22Rv1 (cell line): Measurements from ENCODE around the gene PHF21A.
"Not testable (repeated sequence)": the region's sequence is repeated elsewhere in the genome, so short reads cannot be mapped to it uniquely, and the experiment has no call there.

Source experiments
- H3K27ac ChIP-seq: fragments of 450-650 bp; 2 replicates; pipeline ENCODE4 v1.5.1; 2017
- CTCF ChIP-seq: fragments of 450-650 bp; IDR thresholded peaks from 2 replicates; pipeline ENCODE4 v1.5.1; 2017; ENCODE audit warnings: mild to moderate bottlenecking
- ZFX ChIP-seq: fragments of 450-650 bp; IDR thresholded peaks from 2 replicates; pipeline ENCODE4 v1.6.1; 2017; ENCODE audit warnings: antibody characterized with exemption, borderline replicate concordance

Gene PHF21A

GRCh38 chr11:46121724-46122477, 647 bp upstream of the PHF21A start:
- peak overlapping the region; percentile 99 for H3K27ac ChIP-seq
- no peak for TF ChIP-seq CTCF
- no peak for TF ChIP-seq ZFX

- peak overlapping the region; percentile 99 for H3K27ac ChIP-seq
- TF ChIP-seq CTCF (no peak), ZFX (no peak)
These were observed 631 bp downstream of the PHF21A start for GRCh38 chr11:46120346-46121300.

- peak overlapping the region; percentile 99 for H3K27ac ChIP-seq
- TF ChIP-seq CTCF (no peak), ZFX (no peak)
These were observed 1.7 kb downstream of the PHF21A start for GRCh38 chr11:46119352-46120216.

GRCh38 chr11:46118702-46119351, 2.4 kb downstream of the PHF21A start:
- H3K27ac ChIP-seq, result peak overlapping the region; percentile 99
- TF ChIP-seq CTCF (no peak), ZFX (no peak)

GRCh38 chr11:46117842-46118241, 3.4 kb downstream of the PHF21A start:
- peak; percentile 39; the same call in 1 of the 2 replicates for TF ChIP-seq CTCF
- no peak for TF ChIP-seq ZFX
- no peak overlapping the region for H3K27ac ChIP-seq

GRCh38 chr11:46116712-46117037, 4.6 kb downstream of the PHF21A start:
- not testable (repeated sequence) for H3K27ac ChIP-seq
